ENCODE data around the gene CARS1. TPM values are rescaled to one million over a fixed set of nuclear protein-coding genes. Genes with fewer than 3 reads are reported as not detected.
A peak's percentile ranks its signal among the peaks of the same experiment; 100 is the strongest.

CARS1 gene
- 82.2 and 99.9 TPM in 2 replicates for total RNA-seq (2013; cell fraction: nucleolus; rRNA removed)
- total RNA-seq (2014; rRNA removed) (42.2 and 44.1 TPM in 2 replicates), total RNA-seq (2014; rRNA removed; fragmentation: Illumina TruSeq; extraction: Trizol) (32.9 and 33.9 TPM in 2 replicates), total RNA-seq (2021) (49.2 TPM in 2 replicates), polyA plus RNA-seq (2011; rRNA removed) (51.4 and 60.6 TPM in 2 replicates), polyA plus RNA-seq (2014; fragmentation: Illumina TruSeq; extraction: Trizol) (35.7 and 42.9 TPM in 2 replicates), polyA plus RNA-seq (2014; fragmentation: Nextera tagmentation; extraction: Ambion mirVana) (10 to 100 TPM in 1 of 2 experiments, 1 to 10 TPM in 1; 7.8 to 19.7 TPM), polyA plus RNA-seq (2014; rRNA removed) (51.0 and 52.5 TPM in 2 replicates), polyA plus RNA-seq (2016; fragmentation: Nextera tagmentation; extraction: Ambion mirVana) (10 to 100 TPM; 48.6 to 51.7 TPM), polyA minus RNA-seq (2011; rRNA and poly(A)+ RNA removed) (41.5 and 48.6 TPM in 2 replicates), Bru-seq, nascent RNA (percentile 84 among the genes with signal in this experiment), BruChase-seq, experiment 1, labeled RNA remaining after a 6-hour chase (percentile 90 among the genes with signal in this experiment), BruChase-seq, experiment 2, labeled RNA remaining after a 2-hour chase (percentile 89 among the genes with signal in this experiment)
- polyA plus RNA-seq (2011; ENCODE audit: low read depth): 31.3 TPM
- polyA plus RNA-seq (2011; cell fraction: cytosol; rRNA removed): 43.0 and 45.6 TPM in 2 replicates
- 128 and 145 TPM in 2 replicates for polyA plus RNA-seq (2011; cell fraction: nucleus; rRNA removed)
- polyA plus RNA-seq (2012): 44.0 and 47.5 TPM in 2 replicates
- polyA minus RNA-seq (2011; cell fraction: cytosol; rRNA and poly(A)+ RNA removed): 16.4 and 20.3 TPM in 2 replicates
- 46.5 and 65.3 TPM in 2 replicates for polyA minus RNA-seq (2011; cell fraction: nucleus; rRNA and poly(A)+ RNA removed)
- long read RNA-seq, experiment 1, transcript CARS-203 (22 exons, 2,685 nt): major isoform, 29 of 69 reads
- long read RNA-seq, experiment 1, partial matches to known transcripts: 21 of 69 reads
- long read RNA-seq, experiment 1, other reads (novel, unspliced or antisense): 13 of 69 reads
- long read RNA-seq, experiment 2, transcript CARS-202 (23 exons, 2,758 nt): minor isoform, 29 of 585 reads
- long read RNA-seq, experiment 2, transcript CARS-203 (22 exons, 2,685 nt): major isoform, 239 of 585 reads
- long read RNA-seq, experiment 2, transcript CARS-201 (22 exons, 2,491 nt): minor isoform, 87 of 585 reads
- long read RNA-seq, experiment 2, partial matches to known transcripts: 163 of 585 reads
- long read RNA-seq, experiment 2, other reads (novel, unspliced or antisense): 67 of 585 reads

- ChIA-PET RAD21 (ENCODE audit: unreplicated experiment) (interaction anchor here (2.0 kb wide), 1 partner anchor 34 kb away, joined by 12 read pairs; no protein-coding TSS in a partner anchor), SMC1A (ENCODE audit: uncharacterized antibody, unreplicated experiment) (interaction anchor here (1.3 to 1.9 kb wide), 2 partner anchors 19 to 68 kb away, joined by 3 to 10 read pairs; no protein-coding TSS in a partner anchor), POLR2A (interaction anchor here (0.6 to 1.2 kb wide), 3 partner anchors 9 to 37 kb away, joined by 3 to 4 read pairs (median 3); no protein-coding TSS in a partner anchor), CTCF (interaction anchor here (1.3 to 2.9 kb wide), 4 partner anchors 10 to 34 kb away, joined by 3 to 9 read pairs (median 4); no protein-coding TSS in a partner anchor)
- Histone ChIP-seq H3K4me1 (ENCODE audit: control insufficient read depth, insufficient read depth, low read length) (peaks cover 7% of the 10 kb centered on the region), H4K20me1 (ENCODE audit: control insufficient read depth, insufficient read depth) (no peaks in the 10 kb centered on the region), H3K79me2 (ENCODE audit: control insufficient read depth, insufficient read depth, low read length) (peaks cover 44% of the 10 kb centered on the region), H3K27ac (ENCODE audit: control insufficient read depth, insufficient read depth) (peak within 1 kb of the TSS; percentile 86), H3K36me3 (ENCODE audit: control insufficient read depth in 2 of 2, insufficient read depth in 2 of 2, low read length in 1 of 2) (peaks cover 0 to 2% of the 10 kb centered on the region in 2 experiments; a peak in 3 of 4 replicates), H3K4me2 (ENCODE audit: control insufficient read depth, insufficient read depth) (peak within 1 kb of the TSS; percentile 81), H3K9ac (ENCODE audit: control insufficient read depth, insufficient read depth, low read length) (peak within 1 kb of the TSS; percentile 93), H3K4me3 (peak within 1 kb of the TSS; percentile 91), H2AFZ (ENCODE audit: control insufficient read depth, low read depth, low read length) (peak within 1 kb of the TSS; percentile 86), H3K9me3 (replicated peaks; ENCODE audit: control insufficient read depth, insufficient read depth, low read length) (no peaks in the 10 kb centered on the region), H3K27me3 (replicated peaks in 1 of 2; ENCODE audit: control insufficient read depth in 2 of 2, insufficient read depth in 2 of 2, low read length in 1 of 2) (no peaks in the 10 kb centered on the region; a peak in 1 of 4 replicates)
- peak; percentile 45 for DNase-seq (ENCODE audit: low read depth, low spot score)
- ATAC-seq: peak; percentile 98
- 5% methylated on average over 60 of the region's 68 CpGs for WGBS (ENCODE audit: insufficient coverage, insufficient replicate concordance, low lambda C conversion rate, missing lambda C conversion rate)
- intact Hi-C loops (cut with micrococcal nuclease; ENCODE audit: unreplicated experiment): loop anchor here (5.0 kb wide), 1 partner anchor 65 kb away; the partner anchor contains the start of gene NAP1L4
- peak; percentile 88 for FAIRE-seq
- BruUV-seq (replicated peaks): no TSS peak
- in situ Hi-C loops (cut with MboI): no loop called here
- no peak for TF ChIP-seq DPF2 (IDR thresholded peaks at IDR 0.05)
- TF ChIP-seq ZNF207 (IDR thresholded peaks at IDR 0.05; ENCODE audit: borderline replicate concordance): peak; percentile 40; the same call in 1 of the 2 replicates
- TF ChIP-seq CREB1 (IDR thresholded peaks at IDR 0.05; ENCODE audit: low read depth): peak; percentile 74
- no peak for TF ChIP-seq RCOR1 (conservative IDR thresholded peaks at IDR 0.05; ENCODE audit: low read depth, low read length)
- no peak for TF ChIP-seq SMARCA5 (IDR thresholded peaks at IDR 0.05)
- TF ChIP-seq CHD2 (IDR thresholded peaks at IDR 0.05; ENCODE audit: borderline replicate concordance, low read depth, low read length): peak; percentile 81
- peak; percentile 91 for TF ChIP-seq POLR2A (IDR thresholded peaks at IDR 0.05; ENCODE audit: low read depth, low read length)
- TF ChIP-seq EED (IDR thresholded peaks at IDR 0.05; ENCODE audit: low read depth): no peak
- no peak for TF ChIP-seq E2F4 (IDR thresholded peaks at IDR 0.05; ENCODE audit: low read depth, low read length)
- no peak for TF ChIP-seq CBX3 (IDR thresholded peaks at IDR 0.05; ENCODE audit: borderline replicate concordance, low read depth)
- no peak for TF ChIP-seq FOS (IDR thresholded peaks at IDR 0.05; ENCODE audit: borderline replicate concordance, extremely low read depth, insufficient read length)
- TF ChIP-seq ATF3 (IDR thresholded peaks at IDR 0.05; ENCODE audit: borderline replicate concordance, extremely low read depth, low read depth, low read length): peak; percentile 14; the same call in 1 of the 2 replicates
Observed at GRCh38 chr11:3057069-3057963, at the start of gene CARS1. CARS1 (minus strand) TSS chr11:3057423; CDS start chr11:3057367, 56 bp downstream.

Measured in GM12878 (cell line).